HuH-7.5 (cell line): ENCODE results near the gene ADAM22.
"Not testable (repeated sequence)": the region's sequence is repeated elsewhere in the genome, so short reads cannot be mapped to it uniquely, and the experiment has no call there.

Experiments
- DNase-seq: peaks from one replicate; pipeline ENCODE4 v3.0.0; 2011; ENCODE audit warnings: low spot score

The ADAM22 gene, protein sequence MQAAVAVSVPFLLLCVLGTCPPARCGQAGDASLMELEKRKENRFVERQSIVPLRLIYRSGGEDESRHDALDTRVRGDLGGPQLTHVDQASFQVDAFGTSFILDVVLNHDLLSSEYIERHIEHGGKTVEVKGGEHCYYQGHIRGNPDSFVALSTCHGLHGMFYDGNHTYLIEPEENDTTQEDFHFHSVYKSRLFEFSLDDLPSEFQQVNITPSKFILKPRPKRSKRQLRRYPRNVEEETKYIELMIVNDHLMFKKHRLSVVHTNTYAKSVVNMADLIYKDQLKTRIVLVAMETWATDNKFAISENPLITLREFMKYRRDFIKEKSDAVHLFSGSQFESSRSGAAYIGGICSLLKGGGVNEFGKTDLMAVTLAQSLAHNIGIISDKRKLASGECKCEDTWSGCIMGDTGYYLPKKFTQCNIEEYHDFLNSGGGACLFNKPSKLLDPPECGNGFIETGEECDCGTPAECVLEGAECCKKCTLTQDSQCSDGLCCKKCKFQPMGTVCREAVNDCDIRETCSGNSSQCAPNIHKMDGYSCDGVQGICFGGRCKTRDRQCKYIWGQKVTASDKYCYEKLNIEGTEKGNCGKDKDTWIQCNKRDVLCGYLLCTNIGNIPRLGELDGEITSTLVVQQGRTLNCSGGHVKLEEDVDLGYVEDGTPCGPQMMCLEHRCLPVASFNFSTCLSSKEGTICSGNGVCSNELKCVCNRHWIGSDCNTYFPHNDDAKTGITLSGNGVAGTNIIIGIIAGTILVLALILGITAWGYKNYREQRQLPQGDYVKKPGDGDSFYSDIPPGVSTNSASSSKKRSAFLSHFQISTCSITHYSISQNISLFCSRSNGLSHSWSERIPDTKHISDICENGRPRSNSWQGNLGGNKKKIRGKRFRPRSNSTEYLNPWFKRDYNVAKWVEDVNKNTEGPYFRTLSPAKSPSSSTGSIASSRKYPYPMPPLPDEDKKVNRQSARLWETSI

DNA sequence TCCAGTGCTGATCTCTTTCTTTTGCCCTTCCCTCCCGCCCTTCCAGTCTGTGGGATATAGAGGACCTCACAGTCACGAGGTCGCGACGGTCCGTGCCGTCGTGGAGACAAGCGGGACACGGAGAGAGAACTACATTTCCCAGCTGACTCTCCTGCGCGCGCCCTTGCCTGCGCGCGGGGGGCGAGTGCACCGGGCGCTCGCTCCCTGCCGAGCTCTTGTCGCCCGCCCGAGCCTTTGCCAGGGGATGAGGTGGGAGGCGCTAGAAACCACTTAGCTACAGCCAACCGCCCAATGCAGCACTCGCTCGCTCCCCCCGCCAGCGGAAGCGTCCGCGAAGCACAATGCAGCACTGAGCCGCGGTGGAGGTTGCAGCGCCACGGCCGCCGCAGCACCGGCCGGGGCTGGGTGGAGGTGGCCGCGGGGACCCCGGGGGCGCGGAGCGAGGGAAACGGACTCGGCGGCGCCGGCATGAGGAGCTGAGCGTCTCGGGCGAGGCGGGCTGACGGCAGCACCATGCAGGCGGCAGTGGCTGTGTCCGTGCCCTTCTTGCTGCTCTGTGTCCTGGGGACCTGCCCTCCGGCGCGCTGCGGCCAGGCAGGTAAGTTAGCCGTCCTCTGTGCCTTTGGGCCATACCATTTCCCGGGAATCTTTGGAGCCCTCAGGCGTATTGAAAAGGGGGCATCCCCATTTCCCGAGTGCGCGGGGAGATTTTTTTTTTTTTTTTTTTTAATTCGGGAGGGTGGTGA lies at the start of gene ADAM22:
Gene ADAM22 (plus strand): TSS at position 299 of the 746 bp plus-strand sequence. CDS start 215 bp downstream, at position 514.
- peak; percentile 67 for DNase-seq

DNA sequence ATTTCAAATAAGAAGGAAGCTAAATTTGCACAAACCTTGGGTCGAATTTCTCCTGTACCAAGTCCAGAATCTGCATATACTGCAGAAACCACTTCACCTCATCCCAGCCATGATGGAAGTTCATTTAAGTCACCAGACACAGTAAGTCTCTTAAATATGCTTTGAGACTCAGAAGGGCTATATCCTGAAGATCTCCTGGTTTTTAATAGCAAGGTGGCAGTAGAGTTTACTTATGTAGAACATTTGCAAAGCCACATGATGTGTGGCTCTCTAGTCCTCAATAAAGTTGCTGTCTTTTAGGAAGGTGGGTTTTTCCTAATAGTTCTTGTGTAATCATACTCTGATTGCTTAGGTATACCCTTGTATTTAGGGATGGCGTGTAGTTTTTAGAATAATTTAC lies 49.0 kb upstream of the ADAM22 start:
- DNase-seq, result no peak

DNA sequence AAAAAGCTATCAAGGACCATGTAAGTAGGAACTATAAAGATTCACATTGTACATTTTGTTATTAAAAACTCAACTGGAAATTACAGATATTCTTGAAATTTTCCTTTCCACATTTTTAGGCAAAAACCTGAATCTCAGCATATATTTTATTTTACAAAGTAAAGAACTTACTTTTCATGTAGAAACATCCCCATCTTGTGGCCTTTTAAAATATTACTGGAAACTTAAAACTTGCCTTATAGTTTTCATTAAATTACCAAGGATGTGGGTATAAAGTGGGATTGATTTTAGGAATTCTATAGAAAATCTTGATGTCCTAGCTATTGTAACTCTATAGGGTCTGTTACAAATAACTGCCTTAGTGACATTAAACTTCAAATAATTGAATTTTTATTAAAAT lies 47.2 kb upstream of the ADAM22 start:
- no peak for DNase-seq

DNA sequence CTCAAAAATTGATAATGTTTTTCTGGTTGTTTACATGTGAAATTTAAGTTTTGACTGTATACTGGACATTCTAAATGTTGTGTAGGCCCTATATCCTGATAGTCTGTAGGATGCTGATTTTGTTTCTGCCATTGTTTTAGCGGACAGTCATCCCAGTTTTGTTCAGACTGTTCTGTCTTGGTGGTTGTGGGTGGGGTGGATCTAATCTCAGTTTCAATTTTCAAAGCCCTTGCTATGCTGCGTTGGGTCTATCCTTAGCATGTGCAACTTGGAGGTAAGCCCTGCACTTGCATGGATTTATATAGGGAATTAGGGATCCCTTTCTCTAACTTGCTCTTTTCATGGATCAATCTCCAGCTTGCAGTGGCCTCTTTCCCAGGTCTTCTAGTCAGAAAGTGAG lies 38.7 kb upstream of the ADAM22 start:
- no peak for DNase-seq

DNA sequence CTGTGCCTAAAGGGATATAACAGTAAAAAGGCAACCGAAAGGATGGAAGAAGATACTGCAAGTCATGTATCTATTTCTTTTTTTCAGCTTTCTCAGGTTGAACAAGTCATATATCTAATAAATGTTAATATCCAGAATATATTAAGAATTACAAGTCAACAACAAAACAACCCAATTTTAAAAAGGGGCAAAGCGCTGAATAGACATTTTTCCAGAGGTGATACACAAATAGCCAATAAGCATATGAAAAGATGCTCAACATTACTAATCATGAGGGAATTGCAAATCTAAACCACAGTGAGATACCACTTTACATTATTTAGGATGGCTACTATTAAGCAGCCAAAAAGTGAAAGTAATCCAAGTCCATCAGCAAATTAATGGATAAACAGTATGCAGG lies 34.8 kb upstream of the ADAM22 start:
- no peak for DNase-seq

DNA sequence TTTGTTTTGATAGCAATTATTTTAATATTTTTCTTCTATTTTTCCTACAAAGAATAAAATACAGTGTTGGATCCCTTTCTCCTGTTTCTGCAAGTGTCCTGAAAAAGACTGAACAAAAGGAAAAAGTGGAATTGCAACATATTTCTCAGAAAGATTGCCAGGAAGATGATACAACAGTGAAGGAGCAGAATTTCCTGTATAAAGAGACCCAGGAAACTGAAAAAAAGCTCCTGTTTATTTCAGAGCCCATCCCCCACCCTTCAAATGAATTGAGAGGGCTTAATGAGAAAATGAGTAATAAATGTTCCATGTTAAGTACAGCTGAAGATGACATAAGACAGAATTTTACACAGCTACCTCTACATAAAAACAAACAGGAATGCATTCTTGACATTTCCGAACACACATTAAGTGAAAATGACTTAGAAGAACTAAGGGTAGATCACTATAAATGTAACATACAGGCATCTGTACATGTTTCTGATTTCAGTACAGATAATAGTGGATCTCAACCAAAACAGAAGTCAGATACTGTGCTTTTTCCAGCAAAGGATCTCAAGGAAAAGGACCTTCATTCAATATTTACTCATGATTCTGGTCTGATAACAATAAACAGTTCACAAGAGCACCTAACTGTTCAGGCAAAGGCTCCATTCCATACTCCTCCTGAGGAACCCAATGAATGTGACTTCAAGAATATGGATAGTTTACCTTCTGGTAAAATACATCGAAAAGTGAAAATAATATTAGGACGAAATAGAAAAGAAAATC lies 26.7 kb upstream of the ADAM22 start:
- not testable (repeated sequence) for DNase-seq

DNA sequence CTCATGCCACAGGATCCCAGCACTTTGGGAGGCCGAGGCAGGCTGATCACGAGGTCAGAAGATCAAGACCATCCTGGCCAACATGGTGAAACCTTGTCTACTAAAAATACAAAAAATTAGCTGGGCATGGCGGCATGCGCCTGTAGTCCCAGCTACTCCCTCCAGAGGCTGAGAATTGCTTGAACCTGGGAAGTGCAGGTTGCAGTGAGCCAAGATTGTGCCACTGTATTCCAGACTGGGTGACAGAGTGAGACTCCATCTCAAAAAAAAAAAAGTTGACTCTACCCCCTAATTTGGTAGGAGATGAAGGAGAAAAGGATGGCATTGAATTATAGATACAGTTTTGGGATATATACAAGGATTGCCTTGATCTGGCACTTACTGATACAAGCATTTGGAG lies 25.2 kb upstream of the ADAM22 start:
- not testable (repeated sequence) for DNase-seq

DNA sequence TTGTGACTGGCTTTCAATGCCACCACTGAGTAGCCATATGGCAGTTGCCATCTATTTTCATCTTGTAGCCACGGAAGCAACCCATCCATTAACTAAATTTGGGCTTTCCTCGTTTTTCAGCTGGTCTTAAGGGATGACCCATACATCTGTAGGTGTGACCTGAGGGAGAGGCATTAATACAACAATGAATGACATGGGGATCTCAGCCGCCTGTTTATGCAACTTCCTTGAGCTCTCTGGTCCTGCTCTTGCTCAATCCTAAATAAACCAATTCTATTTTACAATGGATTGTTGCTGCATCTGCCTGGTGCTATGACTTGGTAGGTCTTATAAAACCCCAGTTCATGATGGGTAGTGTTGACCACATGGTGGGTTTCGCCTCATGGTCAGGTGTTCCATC lies 21.9 kb upstream of the ADAM22 start:
- DNase-seq, result no peak

DNA sequence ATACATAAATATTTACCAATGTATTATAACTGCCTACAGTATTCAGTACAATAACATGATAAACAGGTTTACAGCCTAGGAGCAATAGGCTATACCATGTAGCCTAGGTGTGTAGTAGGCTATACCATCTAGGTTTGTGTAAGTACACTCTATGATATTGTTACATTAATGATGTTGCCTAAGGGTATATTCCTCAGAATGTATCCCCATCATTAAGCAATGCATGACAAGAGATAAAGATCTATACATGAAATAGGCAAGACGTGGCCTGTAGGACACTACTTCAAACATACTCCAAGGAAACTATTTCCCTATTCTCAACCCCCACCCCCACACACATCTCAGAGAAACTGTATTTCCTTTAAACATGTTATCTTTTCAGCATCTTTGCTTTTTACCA lies 15.3 kb upstream of the ADAM22 start:
- DNase-seq, result no peak

DNA sequence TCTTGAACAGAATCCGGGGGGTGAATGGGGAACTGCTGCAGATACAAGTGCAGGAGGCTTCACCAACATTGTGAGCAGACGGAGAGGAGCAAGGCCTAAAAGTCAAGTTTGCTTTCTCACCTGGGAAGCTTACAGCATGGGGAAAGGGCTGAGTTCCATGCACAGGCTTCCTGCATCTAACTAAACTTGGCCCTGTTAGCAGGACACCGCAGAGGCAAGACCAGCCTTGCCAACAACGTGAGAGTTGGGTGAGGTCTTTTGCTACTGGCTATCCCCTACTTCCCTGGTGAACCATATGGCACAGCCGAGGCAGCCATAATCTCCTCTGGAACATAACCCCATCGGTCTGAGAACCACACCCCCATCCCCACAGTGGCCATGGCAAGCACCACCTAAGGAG lies 14.2 kb upstream of the ADAM22 start:
- DNase-seq, result no peak

DNA sequence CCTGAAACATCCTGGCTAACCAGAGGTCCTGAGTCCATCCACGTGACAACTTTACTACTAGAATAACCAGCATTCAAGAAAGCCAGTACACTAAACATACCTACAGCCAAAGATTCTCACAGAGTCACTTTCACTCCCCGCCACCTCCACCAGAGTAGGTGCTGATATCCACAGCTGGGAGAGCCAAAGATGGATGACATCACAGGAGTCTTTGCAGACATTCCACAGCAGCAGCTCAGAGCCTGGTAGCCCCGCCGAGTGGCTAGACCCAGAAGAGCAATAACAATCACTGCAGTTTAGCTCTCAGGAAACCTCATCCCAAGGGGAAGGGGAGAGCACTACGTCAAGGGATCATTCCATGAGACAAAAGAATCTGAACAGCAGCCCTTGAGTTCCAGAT lies 13.5 kb upstream of the ADAM22 start:
- no peak for DNase-seq

DNA sequence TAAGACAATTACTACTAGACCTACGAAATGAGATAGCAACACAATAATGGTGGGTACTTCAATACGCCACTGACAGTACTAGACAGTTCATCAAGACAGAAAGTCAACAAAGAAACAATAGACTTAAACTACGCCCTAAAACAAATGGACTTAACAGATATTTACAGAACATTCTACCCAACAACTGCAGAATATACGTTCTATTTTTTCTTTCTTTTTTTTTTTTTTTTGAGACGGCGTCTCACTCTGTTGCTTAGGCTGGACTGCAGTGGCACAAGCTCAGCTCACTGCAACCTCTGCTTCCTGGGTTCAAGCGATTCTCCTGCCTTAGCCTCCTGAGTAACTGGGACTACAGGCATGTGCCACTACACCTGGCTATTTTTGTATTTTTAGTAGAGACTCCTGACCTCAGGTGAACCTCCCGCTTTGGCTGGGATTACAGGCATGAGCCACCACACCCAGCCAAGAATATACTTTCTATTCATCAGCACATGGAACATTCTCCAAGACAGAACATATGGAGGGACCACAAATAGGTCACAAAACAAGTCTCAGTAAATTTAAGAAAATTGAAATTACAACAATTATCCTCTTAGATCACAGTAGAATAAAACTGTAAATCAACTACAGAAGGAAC lies 11.2 kb upstream of the ADAM22 start:
- not testable (repeated sequence) for DNase-seq

DNA sequence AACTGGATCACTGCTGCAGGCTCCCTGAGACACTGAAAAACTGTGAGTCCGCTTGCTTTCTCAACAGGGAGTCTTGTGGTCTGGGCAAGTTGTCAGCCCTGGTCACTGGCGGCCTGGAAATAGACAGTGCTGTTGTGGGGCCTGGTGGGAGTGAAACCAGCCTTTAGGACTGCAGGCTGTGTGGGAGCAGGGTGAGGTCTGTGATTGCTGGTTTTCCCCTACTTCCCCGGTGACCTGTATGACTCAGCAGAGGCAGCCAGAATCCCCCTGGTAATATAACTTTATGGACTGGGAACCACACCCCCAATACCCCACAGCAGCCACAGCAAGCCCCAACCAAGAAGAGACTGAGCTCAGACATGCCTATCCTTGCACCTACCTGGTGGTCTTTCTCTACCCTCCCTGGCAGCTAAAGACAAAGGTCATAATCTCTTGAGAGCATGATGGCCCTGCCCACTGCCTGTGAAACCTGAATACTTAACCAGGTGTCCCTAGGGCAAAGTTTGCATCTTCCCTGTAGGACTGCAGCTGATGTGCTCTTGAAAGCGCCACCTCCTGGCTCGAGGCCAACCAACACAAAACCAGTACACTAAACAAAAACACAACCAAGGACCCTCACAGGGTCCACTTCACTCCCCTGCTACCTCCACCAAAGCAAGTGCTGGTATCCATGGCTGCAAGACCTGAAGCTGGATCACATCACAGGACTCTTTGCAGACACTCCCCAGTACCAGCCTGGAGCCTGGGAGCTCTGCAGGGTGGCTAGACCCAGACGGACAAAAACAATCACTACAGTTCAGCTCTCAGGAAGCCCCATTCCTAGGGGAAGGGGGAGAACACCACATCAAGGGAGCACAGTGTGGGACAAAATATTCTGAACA lies 7.2 kb upstream of the ADAM22 start:
- DNase-seq, result no peak

DNA sequence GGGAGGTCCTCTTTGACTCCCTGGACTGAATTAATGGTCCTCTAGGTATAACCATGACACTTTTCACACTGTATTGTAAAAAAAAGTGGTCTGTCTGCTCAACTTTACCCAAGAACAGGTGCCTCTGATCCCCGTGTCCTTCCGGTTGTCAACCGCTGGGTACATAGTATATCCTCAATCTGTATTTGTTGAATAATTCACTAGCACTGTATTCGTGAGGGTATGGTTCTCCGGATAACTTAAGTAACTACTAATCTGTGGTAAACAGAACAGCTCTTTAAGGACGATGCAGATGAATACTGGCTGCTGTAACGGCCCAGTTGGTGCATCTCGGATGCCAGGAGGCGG lies 472 bp upstream of the ADAM22 start:
- no peak for DNase-seq

DNA sequence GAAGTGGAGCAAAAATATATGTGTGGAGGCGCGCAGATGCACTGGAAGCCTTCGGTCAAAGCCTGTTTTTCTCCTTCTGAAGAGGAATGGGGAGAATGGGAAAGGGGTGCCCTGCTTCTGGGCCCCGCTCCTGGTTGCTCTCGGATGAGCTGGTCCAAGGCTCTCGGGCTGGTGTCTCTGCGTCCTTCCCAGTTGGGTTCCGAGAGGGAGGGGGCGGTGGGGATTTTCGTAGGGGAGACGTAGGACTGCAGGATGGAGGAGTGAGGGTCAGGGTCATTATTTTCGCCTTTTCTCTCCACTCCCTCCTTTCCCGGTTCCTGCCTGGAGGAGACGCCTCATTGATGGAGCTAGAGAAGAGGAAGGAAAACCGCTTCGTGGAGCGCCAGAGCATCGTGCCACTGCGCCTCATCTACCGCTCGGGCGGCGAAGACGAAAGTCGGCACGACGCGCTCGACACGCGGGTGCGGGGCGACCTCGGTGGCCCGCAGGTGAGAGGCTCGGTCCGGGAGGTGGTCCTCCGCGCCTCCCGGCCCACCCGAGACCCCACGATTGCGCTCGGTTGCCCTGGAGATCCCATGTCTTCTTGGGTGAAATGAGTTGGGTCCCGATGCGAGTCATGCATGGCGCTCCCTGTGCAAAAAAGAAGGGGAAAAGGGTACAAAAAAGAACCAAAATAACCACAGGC lies 790 bp downstream of the ADAM22 start:
- peak; percentile 24 for DNase-seq

DNA sequence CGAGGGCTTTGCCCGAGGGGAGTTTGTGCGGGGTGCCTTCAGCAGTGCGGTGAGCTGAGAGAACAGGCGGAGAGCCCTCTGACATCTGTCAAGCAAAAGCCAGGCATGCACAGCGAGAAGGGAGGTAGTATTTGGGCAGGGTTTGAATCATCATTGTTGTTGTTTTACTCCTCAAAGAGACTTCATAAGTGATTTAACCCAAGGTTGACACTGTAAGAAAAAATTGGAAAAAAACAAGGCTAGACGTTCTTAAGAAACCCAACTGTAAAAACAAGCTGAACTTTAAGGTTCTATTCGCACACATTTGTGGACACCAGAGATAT lies 1.3 kb downstream of the ADAM22 start:
- DNase-seq, result no peak

DNA sequence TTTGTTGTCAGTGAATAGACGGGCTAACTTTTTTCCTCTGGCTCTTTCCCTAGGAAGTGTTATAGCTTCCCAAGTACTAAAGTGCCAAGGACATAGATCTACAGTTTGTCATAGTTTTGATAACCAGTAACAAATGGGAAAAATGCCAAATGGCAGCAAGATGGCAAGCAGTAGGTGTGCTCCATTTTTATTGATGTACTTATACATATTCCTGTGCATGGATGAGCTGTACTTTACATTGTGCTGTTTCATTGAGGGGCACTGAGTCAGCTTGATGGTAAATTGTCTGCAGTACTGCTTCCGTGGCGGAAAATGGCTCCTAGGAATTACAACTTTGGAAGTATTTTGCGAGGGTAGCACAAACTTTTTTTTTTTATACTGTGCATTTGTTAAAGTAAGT lies 7.1 kb downstream of the ADAM22 start:
- no peak for DNase-seq

DNA sequence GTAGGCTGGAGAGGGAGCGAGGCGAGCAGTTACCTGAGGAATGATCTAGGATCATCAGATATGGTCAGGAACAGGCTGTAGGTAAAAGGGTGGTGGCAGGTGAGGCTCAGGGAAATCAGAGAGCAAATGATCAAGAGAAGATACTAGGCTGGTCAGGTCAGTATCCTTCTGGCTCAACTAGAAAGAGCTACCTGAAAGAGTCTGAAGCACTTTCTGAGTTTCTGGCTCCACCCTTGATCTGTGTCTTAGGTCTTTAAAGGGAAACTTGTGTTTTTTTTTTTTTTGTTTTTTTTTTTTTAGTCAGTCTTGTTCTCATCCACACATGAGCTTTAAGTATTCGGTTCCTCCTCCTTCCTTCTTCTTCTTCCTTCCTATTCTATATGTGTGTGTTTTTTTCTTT lies 10.5 kb downstream of the ADAM22 start:
- no peak for DNase-seq

DNA sequence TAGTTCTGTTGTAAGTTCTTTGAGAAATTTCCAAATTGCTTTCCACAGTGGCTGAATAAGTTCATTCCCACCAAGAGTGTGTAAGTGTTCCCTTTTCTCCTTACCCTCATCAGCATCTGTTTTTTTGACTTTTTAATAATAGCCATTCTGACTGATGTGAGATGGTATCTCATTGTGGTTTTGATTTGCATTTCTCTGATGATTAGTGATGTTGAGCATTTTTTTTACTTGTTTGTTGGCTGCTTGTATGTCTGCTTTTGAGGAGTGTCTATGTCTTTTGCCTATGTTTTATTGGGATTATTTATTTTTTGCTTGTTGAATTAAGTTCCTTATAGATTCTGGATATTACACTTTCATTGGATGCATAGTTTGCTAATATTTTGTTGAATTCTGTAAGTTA lies 11.9 kb downstream of the ADAM22 start:
- not testable (repeated sequence) for DNase-seq

DNA sequence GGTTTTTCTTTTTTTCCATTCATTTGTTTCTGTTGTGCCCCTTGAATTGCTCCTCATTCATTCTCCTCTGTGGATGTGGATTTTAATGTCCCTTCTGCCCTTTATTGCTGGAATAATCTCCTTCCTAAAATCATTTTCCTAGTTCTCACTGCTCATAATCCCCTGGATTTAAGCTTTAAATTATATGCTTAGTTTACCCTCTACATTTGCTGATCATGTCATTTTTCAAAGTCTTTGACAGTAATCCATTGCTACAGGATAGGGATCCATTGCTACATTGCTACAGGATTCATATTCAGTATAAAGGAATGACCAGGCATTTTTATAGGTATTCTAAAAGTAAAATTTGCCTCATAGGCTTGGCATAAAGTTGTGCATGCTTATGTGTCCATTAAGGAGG lies 14.3 kb downstream of the ADAM22 start:
- no peak for DNase-seq
